Astrocyte (in vitro differentiated cells and primary cell): ENCODE data around the gene PSMB9.

Experiments
- EZH2 ChIP-seq: IDR thresholded peaks from 2 replicates; pipeline ENCODE4 v1.6.1; 2012; ENCODE audit warnings: mild to moderate bottlenecking, low read length, inconsistent platforms; ENCODE audit not compliant: insufficient read depth
- TF ChIP-seq, protein P1 (sequence below): IDR thresholded peaks from 2 replicates; pipeline ENCODE4 v1.5.1; 2011; ENCODE audit warnings: low read depth, mild to moderate bottlenecking, inconsistent platforms, low read length, moderate library complexity; ENCODE audit not compliant: insufficient read depth

DNA sequence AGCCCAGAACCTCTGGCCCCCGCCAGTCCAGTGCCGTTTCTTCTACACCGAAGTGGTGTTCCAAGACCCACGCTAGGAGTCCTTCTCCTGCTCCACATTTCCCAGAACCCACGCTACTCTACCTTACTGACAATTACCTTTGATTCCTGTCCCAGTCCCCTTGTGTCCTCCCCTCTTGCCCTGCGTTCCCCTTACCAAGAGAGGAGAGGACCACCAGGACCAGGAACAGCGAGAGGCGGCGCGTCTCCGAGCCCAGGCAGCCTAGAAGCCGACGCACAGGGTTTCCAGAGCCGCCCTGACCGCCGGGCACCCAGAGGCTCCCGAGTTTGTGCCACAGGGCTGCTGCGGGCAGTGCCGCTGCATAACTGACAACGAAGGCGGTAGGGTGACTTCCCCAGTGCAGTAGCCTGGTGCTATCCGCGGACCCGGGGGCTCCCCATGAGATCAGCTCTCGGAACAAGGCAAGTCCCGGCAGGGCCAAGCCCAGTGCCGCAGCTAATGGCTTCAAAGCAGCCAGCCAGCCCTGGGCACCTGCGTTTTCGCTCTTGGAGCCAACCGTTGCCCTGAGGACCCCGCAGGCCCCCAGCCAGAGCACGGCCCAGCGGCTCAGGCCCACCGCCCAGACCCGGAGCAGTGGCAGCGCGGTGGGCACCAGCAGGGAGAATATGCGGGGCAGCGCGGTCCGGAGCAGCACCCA, 1.0 kb upstream of the PSMB9 start:
- TF ChIP-seq, protein P1, sequence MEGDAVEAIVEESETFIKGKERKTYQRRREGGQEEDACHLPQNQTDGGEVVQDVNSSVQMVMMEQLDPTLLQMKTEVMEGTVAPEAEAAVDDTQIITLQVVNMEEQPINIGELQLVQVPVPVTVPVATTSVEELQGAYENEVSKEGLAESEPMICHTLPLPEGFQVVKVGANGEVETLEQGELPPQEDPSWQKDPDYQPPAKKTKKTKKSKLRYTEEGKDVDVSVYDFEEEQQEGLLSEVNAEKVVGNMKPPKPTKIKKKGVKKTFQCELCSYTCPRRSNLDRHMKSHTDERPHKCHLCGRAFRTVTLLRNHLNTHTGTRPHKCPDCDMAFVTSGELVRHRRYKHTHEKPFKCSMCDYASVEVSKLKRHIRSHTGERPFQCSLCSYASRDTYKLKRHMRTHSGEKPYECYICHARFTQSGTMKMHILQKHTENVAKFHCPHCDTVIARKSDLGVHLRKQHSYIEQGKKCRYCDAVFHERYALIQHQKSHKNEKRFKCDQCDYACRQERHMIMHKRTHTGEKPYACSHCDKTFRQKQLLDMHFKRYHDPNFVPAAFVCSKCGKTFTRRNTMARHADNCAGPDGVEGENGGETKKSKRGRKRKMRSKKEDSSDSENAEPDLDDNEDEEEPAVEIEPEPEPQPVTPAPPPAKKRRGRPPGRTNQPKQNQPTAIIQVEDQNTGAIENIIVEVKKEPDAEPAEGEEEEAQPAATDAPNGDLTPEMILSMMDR: no peak
- TF ChIP-seq EZH2: no peak
